HG03064 (cell line): ENCODE data around the gene ULK4.
A peak's percentile ranks its signal among the peaks of the same experiment; 100 is the strongest.
"Not testable (repeated sequence)": the region's sequence is repeated elsewhere in the genome, so short reads cannot be mapped to it uniquely, and the experiment has no call there.

Source experiments
- ATAC-seq: cut with Tn5 transposase; IDR thresholded peaks from one replicate; pipeline ENCODE4 v1.9.1; 2021; ENCODE audit warnings: low read depth; ENCODE audit not compliant: unreplicated experiment

Gene ULK4

DNA sequence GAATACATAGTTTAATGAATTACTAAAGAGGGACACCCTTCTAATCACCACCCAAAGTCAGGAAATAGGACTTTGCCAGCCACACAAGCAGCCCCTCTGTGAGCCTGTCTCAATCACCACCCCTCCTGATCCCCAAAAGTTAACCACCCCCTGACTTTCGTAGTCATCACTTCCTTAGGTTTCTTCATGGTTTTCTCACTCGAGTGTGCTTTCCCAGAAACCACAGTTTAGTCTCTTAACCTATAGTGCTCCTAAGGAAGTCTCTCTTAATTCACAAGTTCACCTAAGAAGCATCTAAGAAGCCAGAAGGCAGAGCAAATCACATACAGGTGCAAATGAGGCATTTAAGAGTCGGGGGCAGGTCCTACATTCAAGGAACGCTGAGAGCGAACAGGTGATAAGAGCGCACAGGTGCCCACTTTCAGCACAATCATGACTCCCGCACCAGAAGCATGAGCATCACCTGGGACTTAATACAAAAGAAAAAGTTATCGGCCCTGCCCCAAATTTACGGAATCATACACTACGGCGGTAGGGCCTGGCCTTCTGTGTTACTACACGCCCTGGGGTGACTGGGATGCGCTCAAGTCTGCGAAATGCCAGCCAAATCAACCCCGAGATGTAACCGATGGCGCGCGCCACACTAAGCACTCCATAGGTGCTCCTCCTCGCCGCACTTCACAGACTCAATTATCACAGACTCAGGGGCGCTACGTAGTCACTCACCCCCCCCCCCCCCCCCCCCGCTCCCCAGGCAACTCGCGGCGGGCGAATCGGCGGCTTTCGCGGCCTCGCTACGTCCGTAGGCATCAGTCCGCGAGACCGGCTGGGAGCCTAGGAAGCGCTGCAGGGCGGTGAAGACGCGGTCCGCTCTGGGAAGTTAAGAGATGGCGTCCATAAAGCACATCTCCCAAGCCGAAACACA lies 815 bp downstream of the ULK4 start:
- peak; percentile 11 for ATAC-seq

DNA sequence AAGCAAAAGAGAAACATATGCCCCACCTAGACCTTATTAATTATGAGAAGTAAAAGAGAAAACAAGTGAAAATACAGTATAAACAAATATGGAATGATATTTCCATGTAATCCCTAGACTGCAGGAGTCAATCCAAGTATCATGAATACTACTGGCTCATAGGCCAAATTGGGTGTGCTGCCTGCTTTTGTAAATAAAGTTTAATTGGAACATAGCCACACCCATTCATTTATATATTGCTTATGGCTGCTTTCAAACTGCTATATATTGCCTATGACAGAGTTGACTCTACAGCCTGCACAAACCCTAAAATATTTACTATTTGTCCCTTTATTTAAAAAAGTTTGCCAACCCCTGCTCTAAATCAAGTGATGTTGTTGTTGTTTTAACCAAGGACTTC lies 5.3 kb downstream of the ULK4 start:
- ATAC-seq = no peak

DNA sequence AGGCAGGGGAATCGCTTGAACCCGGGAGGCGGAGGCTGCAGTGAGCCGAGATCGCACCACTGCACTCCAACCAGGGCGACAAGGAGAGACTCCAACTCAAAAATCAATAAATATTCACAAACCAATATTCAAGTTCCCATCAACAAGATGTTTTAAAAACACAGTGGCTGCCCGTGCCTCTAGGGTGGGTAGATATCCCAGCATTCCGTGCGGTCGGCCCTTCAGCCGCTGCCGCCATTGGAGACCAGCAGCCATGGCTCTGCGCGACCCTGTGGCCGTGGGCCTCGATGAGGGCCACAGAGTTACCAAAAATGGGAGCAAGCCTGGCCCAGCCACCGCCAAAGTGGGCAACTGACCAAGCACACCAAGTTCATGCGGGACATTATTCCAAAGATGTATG lies 6.7 kb downstream of the ULK4 start:
- ATAC-seq = no peak

DNA sequence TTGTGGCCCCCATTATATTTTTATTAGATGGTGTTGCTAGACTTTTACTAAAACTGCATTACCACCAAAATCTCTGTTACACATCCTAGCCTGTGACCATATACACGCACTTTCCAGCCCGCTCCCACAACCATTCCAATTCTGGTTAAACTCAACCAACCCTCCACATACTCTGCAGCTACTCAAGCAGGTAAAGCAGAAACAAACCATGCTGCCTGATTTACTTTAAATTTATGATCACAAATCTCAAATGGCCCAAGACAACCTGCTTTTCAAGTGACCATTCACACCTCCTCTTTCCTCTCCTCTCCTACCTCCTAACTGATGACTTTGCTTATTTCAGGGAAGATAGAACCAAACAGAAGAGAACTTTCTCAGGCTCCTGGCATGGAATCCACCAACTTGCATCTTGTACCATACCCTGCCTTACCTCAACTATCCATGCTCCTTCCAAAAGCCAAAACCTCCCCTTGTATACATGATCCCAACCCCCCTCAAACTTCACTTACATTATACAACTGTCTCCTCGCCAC lies 18.5 kb downstream of the ULK4 start:
- ATAC-seq = no peak

DNA sequence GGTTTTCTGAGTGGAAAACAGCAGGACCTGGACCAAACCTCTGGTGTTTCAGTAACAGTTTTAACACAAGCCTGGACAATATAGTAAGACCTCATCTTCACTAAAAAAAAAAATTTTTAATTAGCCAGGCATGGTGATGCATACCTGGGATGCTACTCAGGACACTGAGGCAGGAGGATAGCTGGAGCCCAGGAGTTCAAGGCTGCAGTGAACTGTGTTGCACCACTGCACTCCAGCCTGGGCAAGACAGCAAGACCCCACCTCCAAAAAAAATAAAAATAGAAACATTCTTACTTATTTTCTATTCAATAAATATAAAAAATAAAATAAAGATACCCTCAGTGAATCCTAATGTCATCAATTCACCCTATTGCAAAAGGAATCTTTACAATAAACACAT lies 21.5 kb downstream of the ULK4 start:
- no peak for ATAC-seq

DNA sequence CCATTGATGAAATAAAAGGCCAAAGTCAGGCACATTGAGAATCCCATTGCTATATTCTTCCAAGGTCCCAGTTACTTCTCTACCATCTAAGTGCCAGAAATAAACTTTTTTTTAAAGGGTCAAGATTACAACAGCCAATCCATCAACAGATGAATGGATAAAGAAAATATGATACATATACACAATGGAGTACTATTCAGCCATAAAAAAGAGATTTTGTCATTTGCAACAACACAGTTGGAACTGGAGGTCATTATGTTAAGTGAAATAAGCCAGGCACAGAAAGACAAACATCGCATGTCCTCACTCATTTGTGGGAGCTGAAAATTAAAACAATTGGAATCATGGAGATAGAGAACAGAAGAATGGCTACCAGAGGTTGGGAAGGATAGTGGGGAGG lies 25.5 kb downstream of the ULK4 start:
- ATAC-seq = no peak

DNA sequence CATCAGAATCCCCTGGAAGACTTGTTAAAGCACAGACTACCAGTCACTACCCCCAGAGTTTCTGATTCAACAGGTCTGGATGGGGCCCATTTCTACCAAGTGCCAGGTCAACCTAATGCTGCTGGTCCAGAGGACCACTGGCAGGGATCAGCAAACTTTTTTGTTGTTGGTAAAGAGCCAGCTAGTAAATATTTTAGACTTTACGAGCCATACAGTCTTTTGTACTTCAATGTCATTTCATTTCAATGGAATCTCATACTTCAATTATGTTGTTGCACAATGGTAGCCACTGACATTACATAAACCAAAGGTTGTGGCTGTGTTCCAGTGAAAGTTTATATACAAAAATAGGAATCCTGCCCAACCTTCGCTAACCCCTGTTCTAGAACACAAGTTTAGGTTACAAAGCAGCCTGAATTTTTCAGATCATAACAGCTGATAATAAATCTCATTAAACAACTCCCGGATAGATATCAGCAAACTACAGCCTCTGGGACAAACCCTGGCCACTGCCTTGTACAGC lies 28.7 kb downstream of the ULK4 start:
- no peak for ATAC-seq

DNA sequence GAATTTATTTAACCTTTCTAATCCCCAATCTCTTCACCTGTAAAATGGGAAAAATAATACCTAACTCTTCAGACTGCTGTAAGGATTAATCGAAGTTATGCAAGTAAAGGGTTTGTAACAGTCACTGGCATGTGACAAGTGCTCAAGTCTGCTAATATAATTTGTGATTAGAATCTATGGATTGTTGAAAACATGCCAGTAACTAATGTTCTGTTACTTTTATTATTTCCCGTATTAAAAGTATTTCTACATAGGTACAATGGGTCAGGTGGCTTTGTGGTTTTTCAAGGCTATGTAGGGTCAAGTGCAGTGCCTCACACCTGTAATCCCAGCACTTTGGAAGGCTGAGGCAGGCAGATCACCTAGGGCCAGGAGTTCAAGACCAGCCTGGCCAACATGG lies 29.4 kb downstream of the ULK4 start:
- ATAC-seq = no peak

DNA sequence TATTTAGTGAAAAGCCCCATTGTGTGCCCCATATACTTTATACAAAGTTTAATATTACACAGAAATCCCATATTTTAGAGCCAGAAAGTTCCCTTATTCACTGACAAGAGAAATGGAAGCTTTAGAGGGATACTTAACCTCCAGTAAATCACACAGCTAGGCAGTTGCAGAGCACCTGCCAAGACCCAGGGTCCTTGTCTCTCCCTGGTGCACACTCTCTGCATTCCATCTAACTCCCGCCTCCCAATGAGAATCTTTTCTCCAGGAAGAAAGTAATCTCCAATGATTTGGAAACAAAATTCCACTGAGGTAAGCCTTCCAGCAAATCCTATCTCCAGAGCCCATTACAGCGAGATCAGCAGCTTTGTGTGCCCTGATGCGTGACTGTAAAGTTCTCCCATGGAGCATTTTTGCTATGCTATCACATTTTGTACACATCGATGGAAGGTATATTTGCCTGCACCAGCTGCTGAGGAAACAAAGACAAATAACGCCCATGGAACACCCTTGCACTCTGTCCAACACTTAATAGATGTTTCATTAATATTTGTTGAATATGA lies 41.4 kb downstream of the ULK4 start:
- no peak for ATAC-seq

DNA sequence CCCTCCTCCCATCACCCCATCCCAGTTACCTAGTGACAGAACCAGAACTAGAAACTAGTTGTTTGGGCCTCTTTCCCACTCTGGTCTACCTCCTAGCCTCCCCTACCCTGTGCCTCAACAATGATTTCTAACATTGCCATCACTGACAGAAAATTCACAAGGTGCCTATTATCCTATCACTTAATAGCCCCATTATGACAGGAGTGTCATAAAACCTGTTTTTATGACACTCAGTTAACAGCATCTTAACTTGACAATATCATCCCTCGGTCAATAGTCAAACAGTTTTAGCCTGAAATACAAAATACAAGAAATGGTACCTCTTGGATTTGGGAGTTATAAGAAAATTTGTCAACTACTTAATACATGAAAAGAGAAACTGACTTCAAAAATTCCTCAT lies 46.5 kb downstream of the ULK4 start:
- ATAC-seq = no peak

DNA sequence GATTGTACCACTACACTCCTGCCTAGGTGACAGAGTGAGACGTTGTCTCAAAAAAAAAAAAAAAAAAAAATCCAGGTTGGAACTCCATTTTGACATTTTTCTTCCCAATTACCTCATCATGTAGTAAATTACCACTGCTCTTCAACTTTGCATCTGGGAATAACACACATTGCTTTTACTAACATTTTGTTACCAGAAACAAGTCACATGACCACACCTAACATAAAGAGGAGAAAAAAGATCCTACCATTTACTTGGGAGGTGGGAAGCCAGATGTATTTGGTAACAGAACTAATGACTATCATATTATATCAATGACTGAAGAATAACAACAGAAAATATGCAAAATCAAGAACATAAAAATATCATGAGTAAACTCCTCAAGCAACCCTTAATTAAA lies 49.6 kb downstream of the ULK4 start:
- ATAC-seq = no peak

DNA sequence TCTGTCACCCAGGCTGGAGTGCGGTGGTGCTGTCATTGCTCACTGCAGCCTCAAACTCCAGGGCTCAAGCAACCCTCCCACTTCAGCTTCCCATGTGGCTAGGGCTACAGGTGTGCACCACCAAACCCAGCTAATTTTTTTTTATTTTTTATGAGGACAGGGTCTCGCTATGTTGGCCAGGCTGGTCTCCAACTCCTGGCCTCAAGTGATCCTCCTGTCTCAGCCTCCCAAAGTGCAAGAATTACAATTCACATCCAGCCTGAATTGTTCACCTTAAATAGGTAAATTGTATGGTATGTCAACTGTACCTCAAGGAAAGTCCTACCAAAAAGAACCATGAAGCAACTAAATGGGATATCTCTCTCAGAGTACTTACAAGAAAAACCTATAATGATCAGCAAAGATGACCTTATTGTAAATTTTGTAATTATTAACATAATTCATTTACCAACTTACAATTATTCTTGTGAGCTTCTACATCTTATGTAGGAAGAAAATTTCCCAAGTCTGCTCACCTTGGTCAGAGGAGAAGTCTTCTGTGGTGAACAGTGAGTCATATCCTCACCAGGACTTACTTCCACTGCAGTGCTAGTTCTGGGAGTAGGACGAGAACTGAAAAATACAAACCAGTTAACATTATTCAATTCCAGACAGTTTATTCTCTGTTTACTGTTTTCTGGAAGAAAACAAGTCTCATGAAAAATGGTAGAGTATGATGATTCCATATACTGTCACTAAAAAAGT lies 54.4 kb downstream of the ULK4 start:
- ATAC-seq = no peak

DNA sequence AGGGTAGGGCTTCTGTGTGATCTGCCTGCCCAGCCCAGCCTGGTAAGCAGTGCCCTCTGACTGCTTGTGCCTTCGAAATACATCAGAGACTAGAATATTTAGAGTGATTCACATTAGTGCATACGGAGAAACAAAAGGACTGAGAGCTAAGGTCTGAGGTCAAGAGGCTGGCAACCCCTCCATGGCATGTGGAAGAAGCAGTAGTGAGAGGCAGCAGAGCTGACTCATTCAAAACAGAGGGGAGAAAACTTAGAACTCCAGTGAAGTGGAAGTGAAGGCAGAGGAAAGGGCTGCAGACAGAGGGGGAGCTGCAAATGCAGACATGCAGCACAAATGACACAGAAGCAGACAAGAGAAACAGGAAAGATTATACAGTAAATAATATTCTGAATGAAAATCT lies 61.6 kb downstream of the ULK4 start:
- no peak for ATAC-seq

DNA sequence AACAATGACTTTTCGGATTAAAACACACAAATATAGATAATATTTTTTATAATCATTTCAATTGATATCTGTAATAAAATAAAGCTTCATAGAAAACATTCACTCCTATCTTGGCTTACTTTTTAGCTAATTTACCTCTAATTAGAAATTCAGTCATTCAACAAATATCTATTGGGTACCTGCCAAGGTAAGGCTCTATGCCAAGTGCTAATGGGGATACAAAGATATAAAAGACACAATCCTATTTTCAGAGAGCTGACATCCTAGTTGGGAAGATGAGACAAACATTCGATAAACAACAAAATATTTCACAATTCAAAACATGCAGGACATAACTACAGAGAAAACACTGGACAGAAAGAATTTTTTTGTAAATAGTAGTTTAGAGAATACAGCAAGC lies 63.3 kb downstream of the ULK4 start:
- no peak for ATAC-seq

DNA sequence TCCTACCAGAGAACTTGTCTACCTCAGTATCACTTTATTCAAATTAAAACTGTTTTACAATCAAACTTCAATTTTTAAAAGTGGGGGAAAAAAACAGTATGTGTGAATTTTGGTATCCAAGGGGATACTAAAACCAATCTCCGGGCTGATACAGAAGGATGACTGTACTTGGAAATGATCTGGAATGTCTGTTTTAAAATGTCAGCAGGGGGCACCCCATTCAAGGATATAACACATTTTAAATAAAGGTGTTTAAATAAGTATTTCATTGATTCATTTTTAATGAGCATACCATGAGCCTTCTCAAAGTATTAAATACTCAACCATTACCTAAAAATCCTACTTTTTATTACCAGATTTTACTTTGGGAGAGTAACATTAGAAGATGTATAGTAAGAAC lies 67.9 kb downstream of the ULK4 start:
- ATAC-seq = no peak

DNA sequence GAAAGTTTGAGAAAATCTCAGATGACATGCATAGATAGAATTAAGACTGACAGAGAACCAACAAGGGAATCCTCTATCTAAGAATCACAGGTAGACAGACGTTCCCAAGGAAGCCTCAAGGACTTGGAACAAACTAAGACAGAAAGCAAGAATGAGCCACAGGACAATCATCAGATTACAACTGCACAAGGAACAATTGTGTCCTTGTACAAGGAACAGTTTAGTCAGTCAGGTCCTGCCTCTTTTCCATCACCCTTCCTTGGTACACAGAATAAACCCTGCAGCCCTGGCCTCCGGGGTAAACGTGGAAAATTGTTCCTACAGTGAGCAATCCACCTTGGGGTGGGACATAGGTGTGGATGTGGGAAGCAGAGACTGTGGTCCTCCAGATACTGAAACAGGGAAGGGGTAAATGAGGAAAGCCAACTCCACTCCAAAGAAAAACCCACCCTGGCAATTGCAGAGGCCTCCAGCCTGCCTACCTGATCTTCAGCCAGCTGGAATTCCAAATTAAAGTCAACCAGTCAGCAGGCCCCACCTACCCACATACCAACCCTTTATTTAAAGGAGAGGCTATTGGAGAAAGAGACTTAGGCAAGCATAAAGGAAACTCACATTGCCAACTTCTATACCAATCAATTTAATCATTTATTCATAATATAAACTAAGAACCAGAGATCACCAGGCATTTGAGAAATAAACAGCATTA lies 73.4 kb downstream of the ULK4 start:
- no peak for ATAC-seq

DNA sequence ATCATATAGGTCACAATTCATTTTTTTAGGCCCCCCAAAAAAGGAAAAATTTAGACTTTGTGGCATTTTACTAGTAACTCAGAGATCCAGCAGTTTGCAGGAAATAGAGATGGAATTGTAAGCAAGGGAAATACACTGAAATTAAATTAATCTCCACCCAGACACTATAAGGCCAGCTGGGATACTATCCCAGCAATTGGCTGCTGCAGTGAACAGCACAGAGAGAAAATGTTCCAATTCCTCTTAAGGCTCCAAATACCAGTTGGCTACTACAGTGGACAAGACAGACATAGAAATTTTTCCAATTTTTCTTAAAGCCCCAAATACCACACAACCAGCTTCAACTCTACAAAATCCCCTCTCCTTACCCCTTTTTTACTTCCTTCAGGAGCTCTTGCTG lies 78.9 kb downstream of the ULK4 start:
- ATAC-seq = no peak

DNA sequence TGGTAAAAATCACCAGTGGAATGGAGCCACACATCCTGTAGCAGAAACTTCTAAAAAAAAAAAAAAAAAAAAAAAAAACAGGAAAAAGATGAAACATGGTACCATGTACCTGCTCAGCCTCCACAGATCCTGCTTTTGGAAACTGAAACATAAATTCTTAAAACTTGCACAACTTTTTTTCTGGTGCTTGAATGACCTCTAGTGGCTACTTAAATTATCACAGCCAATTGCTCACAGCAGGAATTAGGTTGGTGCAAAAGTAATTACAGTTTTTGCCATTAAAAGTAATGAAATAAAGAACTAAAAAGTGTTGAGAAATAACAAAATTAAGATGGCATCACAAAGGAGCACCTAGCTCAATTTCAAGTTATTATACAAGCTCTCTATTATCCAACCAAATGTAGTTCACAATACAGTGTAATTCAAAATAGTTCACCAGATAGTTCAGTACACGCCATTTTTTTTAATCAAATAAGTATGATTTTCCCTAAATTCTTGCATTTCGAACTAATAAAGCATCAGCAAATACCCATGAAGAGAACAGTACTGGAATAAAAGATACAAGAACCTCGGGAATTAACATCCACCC lies 80.6 kb downstream of the ULK4 start:
- ATAC-seq = no peak

DNA sequence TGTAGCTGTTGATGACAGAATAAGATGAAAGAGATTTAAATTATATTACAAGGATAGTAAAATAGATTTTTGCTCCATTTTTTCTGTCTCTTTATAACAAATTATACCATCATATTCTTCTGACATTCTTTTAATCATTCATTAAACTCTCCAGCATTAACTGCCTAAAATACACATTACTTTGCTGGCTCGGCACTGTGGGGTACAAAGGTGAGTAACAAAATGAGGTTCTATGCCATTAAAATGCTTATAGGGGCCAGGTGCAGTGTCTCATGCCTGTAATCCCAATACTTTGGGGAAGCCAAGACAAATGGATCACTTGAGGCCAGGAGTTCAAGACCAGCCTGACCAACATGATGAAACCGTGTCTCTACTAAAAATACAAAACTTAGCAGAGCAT lies 81.5 kb downstream of the ULK4 start:
- no peak for ATAC-seq

DNA sequence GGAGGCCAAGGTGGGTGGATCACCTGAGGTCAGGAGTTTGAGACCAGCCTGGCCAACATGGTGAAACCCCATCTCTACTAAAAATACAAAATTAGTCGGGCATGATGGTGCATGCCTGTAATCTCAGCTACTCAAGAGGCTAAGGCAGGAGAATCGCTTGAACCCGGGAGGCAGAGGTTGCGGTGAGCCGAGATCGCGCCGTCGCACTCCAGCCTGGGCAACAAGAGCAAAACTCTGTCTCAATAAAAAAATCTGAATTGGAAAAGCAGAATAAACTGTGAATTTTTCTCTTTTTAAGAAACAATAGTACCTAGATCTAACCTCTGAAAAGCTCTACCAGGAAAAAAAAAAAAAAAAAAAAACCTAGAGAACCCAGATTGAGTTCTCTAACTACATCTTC lies 84.2 kb downstream of the ULK4 start:
- ATAC-seq = not testable (repeated sequence)
